ENCODE data around the gene BAK1. TPM values are rescaled to one million over a fixed set of nuclear protein-coding genes. Genes with fewer than 3 reads are reported as not detected.

BAK1 gene
- total RNA-seq, result 16.8 and 24.3 TPM in 2 replicates

DNA sequence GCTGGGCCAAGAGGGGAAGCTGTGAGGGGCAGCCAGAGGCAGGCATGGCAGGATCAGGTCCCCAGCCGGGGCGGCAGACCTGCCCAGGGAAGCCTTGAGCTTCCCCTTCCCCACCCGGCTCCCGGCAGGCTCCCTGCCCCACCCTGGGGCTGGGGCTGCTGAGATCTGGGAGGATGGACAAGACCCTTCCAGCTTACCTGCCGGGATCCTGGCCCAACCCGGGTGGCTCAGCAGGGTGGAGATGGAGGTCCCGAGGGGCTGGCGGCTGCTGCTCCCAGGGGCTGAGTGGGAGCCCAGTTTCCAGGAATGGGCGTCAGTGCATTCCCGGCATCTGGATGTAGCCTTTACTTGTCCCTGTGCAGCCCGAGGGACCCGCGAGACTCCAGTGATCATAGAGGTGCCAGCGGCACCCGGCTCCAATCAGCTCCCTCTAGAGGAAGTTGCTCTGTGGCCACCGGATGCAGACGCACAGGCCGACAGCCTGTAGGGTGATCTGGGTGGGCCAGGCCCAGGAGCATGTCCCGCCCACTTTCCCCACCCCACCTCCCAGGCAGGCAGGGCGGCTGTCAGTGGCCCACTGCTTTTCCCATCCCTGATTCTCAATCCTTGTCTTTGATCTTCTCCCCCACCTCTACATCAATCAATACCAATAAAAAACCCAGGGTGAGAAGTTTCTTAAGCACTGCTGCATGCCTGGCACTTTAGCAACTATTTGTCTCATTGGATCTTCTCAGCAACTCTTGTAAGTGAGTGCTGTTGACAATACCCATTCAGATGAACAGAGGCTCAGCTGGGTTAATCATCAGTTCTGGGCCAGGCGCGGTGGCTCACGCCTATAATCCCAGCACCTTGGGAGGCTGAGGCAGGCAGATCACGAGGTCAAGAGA lies at the start of gene BAK1:
TSS of gene BAK1 (minus strand) at position 449 of the 887 bp plus-strand sequence. CDS start 2,672 bp downstream, outside the sequence.

DNA sequence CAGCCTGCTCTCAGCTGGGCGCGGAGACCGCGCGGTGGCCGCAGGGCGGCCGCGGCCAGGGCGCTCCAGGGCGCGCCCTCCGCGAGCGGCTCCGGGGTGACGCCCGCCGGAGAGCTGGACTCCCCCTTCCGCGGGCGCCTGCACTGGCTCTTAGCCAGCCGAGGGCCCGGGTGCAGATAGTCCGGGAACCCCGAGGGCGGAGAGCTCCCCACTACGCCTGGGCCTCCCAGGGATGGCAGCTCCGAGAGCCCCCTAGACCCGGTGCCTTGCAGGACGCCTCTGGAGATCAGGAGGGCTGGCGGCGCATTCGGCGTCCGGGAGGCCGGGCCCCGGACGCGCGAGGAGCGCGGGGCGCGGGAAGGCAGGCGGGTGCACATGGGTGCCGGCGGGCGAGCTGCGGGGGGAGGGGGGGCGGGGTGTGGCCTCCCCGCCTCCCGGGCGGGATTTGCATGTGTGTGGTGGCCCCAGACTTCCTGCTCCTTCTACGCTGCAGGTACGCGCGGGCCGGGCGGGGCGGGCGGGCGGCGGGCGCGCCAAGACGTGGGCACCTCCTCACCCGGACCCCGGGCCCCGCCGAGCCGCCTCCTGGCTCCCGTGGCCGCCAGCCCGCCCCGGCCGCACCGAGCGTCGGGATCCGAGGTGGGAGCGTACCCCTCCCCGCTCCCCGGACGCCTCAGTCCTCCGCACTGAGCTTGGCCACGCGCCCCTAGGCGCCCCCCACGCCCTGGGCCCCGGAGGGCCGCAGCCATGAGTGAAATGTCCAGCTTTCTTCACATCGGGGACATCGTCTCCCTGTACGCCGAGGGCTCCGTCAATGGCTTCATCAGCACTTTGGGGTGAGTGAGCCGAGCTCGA lies 41.0 kb upstream of the BAK1 start, which contains the start of gene ITPR3:
TSS of gene ITPR3 (plus strand) at position 467 of the 855 bp plus-strand sequence. CDS start at position 748, 281 bp downstream.

Other genes starting within 250 kb of the BAK1 start
- gene KIFC1, start 188.5 kb downstream of the BAK1 start, total RNA-seq, result 8.0 and 25.3 TPM in 2 replicates
- 7.6 and 12.4 TPM in 2 replicates for gene PHF1, start 169.3 kb downstream of the BAK1 start, total RNA-seq
- 46.1 and 59.4 TPM in 2 replicates for gene CUTA, start 162.2 kb downstream of the BAK1 start, total RNA-seq
- 1.6 and 2.2 TPM in 2 replicates for gene SYNGAP1, start 160.2 kb downstream of the BAK1 start, total RNA-seq
- gene ZBTB9, start 125.7 kb downstream of the BAK1 start, total RNA-seq, result 5.5 and 5.9 TPM in 2 replicates
- 45.8 and 54.4 TPM in 2 replicates for gene ITPR3, start 41.0 kb upstream of the BAK1 start, total RNA-seq
- gene UQCC2, start 131.4 kb upstream of the BAK1 start, total RNA-seq, result 23.2 and 23.3 TPM in 2 replicates
- not detected in 2 replicates for gene IP6K3, start 166.6 kb upstream of the BAK1 start, total RNA-seq
- gene LEMD2, start 208.9 kb upstream of the BAK1 start, total RNA-seq, result 33.0 and 57.7 TPM in 2 replicates
- not detected in 2 replicates for gene MLN, start 223.7 kb upstream of the BAK1 start, total RNA-seq

Measured in endothelial cell of coronary artery (primary cell).